GM18517 (cell line): Measurements from ENCODE around the gene RAB3IP.
"Not testable (repeated sequence)": the region's sequence is repeated elsewhere in the genome, so short reads cannot be mapped to it uniquely, and the experiment has no call there.

Experiments used
- ATAC-seq: cut with Tn5 transposase; IDR thresholded peaks from one replicate; pipeline ENCODE4 v1.9.1; 2021; ENCODE audit warnings: mild to moderate bottlenecking, moderate library complexity; ENCODE audit not compliant: unreplicated experiment

RAB3IP gene

DNA sequence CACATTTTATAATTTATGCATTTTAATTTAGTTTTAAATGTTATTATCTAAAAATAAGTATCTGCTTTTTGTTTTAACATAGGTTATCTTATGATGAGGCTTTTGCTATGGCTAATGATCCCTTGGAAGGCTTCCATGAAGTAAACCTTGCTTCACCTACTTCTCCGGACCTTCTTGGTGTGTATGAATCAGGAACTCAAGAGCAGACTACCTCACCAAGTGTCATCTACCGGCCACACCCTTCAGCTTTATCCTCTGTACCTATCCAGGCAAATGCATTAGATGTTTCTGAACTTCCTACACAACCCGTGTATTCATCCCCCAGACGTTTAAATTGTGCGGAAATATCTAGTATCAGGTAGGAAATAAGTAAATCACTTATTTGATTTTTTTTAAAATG lies 16.6 kb downstream of the RAB3IP start:
- no peak for ATAC-seq

DNA sequence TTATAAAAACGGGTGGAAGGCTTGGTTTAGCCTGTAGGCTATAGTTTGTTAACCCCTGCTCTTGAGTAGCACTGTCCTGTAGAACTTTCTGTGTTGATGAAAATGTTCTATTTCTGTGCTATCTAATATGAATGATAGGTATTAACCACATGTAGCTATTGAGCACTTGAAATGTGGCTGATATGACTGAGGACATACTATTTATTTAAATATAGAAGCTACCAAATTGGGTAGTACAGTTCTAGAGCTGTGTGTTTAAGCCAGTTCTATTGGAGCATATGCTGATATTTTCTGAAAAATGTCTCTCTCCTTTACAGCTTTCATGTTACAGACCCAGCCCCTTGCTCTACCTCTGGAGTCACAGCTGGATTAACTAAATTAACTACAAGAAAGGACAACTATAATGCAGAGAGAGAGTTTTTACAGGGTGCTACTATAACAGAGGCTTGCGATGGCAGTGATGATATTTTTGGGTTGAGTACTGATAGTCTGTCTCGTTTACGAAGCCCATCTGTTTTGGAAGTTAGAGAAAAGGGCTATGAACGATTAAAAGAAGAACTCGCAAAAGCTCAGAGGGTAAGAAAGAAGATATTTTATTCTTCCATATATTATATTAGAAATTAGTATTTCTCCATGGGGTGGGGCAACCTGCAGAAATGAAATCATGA lies 17.6 kb downstream of the RAB3IP start:
- no peak for ATAC-seq

GRCh38 chr12:69758105-69758504 lies 19.4 kb downstream of the RAB3IP start:
- ATAC-seq: no peak

DNA sequence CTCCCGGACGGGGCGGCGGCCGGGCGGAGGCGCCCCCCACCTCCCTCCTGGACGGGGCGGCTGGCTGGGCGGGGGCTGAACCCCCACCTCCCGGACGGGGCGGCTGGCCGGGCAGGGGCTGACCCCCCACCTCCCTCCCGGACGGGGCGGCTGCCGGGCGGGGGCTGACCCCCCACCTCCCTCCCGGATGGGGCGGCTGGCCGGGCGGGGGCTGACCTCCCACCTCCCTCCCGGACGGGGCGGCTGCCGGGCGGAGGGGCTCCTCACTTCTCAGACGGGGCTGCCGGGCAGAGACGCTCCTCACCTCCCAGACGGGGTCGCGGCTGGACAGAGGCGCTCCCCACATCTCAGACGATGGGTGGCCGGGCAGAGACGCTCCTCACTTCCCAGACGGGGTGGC lies 20.9 kb downstream of the RAB3IP start:
- ATAC-seq: not testable (repeated sequence)

GRCh38 chr12:69765515-69765914 lies 26.9 kb downstream of the RAB3IP start:
- no peak for ATAC-seq

DNA sequence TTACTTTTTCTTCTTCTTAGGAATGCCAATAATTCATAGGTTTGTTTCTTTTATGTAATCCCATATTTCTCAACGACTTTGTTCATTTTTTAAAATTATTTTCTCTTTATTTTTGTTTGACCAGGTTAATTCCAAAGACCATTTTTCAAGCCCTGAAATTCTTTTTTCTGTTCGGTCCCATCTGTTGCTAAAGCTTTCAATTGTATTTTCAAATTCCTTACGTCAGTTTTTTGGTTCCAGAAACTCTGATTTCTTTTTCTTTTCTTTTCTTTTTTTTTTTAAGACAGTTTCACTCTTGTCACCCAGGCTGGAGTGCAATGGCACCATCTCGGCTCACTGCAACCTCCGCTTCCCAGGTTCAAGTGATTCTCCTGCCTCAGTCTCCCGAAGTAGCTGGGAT lies 27.6 kb downstream of the RAB3IP start:
- ATAC-seq: no peak

DNA sequence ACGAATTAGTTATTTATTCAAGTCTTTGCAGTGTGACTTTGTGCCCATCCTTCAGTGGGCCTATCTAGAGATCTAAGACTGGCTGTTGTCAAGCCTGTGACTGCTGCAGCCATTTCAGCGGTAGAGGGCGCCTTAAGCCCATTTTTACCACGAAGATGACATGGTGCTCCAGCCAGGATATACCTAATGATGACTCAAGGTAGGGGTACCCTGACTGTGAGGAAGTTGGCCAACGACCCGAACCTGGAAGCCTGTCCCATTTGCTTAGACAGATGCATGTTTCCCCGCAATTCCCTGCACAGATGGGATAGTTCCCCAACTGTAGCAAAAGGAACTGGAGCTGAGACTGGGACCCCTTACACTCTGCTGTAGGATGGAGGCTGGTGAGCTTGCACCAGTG lies 41.3 kb downstream of the RAB3IP start:
- ATAC-seq: no peak

- no peak for ATAC-seq
Observed at GRCh38 chr12:69783365-69783764, 44.7 kb downstream of the RAB3IP start.

DNA sequence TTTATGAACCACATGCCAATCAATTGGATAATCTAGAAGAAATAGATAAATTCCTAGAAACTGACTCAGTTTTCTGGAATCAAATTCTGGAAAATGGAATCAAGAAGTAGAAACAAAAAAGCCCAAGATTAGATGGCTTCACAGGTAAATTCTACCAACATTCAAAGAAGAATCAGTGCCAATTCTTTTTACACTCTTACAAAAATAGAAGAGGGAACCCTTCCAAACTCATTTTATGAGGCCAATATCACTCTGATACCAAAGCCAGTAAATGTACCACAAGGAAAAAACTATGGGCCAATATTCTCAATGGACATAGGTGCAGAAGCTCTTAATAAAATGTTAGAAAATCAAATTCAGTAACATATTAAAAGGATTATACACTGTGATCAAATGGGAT lies 50.7 kb downstream of the RAB3IP start:
- no peak for ATAC-seq

GRCh38 chr12:69792533-69792932 lies 53.9 kb downstream of the RAB3IP start:
- ATAC-seq: no peak

- not testable (repeated sequence) for ATAC-seq
Observed at GRCh38 chr12:69807101-69807897, 68.6 kb downstream of the RAB3IP start.

DNA sequence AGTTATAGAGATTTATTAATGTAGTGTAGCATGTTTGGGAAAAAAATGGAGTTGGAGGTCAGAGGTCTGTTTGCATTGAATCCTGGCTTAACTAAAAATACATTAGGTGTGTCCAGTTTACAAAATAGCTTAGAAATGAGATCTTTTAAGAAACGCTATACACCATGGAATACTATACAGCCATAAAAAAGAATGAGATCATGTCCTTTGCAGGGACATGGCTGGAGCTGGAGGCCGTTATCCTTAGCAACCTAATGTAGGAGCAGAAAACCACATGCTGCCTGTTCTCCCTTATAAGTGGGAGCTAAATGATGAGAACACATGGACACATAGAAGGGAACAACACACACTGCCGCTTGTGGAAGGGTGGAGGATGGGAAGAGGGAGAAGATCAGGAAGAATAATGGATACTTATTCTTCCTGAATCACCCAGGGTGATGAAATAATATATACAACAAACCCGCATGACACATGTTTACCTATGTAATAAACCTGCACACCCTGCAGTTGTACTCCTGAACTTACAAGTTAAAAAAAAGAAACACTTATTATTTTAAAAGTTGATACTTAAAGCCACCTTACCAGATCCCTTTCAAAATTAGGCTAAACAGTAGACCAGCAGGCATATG lies 72.3 kb downstream of the RAB3IP start:
- no peak for ATAC-seq

DNA sequence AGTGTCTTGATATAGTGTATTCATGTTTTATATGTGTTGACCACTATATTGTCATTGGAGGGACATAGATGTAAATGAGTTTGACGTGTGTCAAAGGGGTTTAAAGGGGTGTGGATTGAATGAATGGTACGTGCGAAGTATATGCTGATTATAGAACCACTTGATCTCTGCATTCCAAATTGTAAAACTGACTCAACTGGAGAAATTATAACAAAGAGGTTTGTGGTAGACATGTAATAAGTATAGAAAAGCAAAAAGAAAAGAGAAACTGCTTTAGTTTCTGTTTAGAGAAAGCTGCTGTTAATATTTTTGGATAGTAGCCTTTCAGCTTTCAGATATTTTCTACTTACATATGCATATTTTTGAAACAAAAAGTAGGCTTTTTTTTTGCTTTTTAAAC lies 77.4 kb downstream of the RAB3IP start:
- ATAC-seq: peak; percentile 61

DNA sequence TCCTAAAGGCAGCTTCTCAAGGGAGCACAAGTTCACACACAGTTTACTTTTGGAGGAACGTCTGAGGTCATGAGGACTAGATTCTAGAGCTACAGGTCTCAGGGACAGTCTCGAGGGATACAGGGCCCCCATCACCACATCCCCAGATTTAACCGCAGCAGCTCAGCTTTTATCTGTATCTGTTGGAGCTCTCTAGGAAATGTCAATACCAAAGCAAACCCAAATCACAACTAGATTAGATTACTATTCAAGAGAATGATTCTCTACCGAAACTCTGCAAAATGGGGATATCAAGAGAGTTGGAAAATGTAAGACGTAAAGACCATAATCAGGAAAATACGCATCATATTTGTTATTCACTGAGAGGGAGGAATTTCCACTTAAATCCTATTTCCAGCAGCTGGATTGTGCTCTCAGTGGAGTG lies 82.4 kb downstream of the RAB3IP start:
- ATAC-seq: no peak

DNA sequence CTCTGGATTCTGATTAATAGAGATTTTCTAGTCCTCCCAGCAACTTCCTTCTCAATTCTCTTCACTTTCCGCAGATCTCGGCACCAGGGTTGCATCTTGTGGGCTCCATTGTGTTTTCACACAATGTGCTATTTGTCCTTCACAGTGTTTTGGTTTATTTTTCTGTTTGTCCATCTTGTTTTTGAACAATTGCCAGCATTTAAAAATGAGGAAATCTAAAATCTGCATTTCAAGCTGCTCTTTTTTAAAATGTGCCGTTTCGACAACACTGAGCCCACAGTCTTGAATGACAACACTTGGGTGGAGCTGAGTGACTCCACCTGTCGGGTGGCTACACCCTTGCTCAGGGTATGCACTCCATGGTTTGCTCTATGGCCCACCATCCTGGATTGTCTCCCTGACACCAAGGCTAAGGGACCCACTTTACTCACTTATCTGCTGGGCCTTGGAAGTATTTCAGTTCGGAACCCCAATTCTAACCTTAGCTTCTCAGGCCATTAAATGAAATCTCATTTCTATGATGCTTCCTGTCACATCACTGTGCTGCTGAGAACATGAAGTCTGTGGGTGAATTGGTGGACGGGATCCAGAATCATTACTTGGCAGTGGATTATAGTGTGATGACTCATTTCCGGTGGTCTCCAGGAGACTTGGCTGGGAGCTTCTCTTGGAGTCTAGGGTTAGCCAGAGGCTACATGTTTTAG lies 82.9 kb downstream of the RAB3IP start:
- ATAC-seq: no peak

DNA sequence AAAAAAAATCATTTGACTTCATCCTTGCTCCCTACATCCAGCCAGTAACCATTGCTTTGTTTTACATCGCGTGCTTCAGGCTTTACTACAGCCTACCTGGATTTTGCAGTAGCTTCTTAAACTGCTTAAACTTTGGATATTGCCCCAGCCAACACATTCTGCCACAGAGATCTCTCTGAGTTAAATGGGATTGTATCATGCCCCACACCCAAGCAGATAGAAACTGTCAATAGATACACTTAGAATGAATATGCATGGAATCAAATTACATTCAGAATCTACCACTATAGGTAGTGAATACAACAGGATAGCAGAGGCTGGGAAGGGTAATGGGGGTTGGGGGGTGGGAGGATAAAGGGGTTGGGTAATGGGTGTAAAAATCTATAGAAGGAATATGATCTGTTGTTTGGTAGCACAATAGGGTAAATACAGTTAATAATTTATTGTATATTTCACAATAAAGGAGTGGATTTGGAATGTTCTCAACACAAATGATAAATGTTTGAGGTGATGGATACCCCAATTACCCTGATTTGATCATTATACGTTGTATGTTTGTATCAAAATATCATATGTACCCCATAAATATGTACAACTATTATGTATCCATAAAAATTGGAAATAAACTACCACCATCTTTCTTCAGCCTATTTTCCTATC lies 83.7 kb downstream of the RAB3IP start:
- no peak for ATAC-seq

GRCh38 chr12:69824028-69824427 lies 85.4 kb downstream of the RAB3IP start:
- ATAC-seq: no peak

DNA sequence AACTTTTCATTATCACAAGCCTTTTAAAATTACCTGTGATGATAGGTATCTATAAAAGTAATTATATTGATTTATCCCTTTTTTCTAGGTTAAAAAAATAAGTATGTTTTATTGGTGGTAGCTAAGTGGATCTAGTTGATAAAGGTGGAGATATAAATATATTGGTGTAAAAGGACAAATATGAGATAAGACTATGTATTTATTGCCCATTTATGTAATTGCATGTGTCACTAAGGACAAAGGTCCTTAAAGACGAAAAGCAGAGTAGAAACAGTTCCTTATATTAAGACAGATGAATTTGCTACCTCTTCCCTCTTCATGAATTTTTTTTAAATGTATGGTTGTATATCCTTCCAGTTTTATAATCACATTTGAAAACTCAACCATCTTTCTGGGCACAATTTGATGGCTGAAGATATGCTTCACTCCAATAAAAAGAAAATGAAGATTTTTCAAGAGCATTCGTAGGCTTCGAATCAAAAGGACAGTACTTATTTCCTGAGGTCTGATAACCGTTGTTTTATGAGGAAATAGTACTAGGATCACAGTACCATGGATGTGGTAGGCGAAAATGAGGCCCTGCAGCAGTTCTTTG lies 86.4 kb downstream of the RAB3IP start, which contains the start of gene MYRFL:
TSS of gene MYRFL (plus strand) at position 262 of the 595 bp plus-strand sequence. CDS start at position 553, 291 bp downstream.
- ATAC-seq: no peak

- ATAC-seq: no peak
Observed at GRCh38 chr12:69828897-69829296, 90.2 kb downstream of the RAB3IP start.

GRCh38 chr12:69833696-69834095 lies 95.0 kb downstream of the RAB3IP start:
- ATAC-seq: no peak
